Endodermal cell (in vitro differentiated cells): ENCODE measurements around the gene THAP9. TPM values are rescaled to one million over a fixed set of nuclear protein-coding genes. Genes with fewer than 3 reads are reported as not detected.
"Not testable (repeated sequence)": the region's sequence is repeated elsewhere in the genome, so short reads cannot be mapped to it uniquely, and the experiment has no call there.

ENCODE experiments used
- DNase-seq: peaks from one replicate; pipeline ENCODE4 v3.0.0-alpha.2; 2017
- H3K27ac ChIP-seq: 2 replicates; pipeline ENCODE4 v1.5.1; 2013; ENCODE audit warnings: mild to moderate bottlenecking, low read depth, low read length, moderate library complexity
- H3K27me3 ChIP-seq: 2 replicates; pipeline ENCODE4 v1.6.1; 2013; ENCODE audit warnings: mild to moderate bottlenecking, low read length, moderate library complexity; ENCODE audit not compliant: insufficient read depth, control insufficient read depth, poor library complexity, severe bottlenecking
- H3K36me3 ChIP-seq: 2 replicates; pipeline ENCODE4 v1.7.0; 2013; ENCODE audit warnings: mild to moderate bottlenecking, low read length, moderate library complexity; ENCODE audit not compliant: control insufficient read depth, insufficient read depth
- H3K4me1 ChIP-seq: one replicate; pipeline ENCODE4 v1.7.0; 2013; ENCODE audit warnings: low read length; ENCODE audit not compliant: control insufficient read depth, insufficient read depth
- H3K4me3 ChIP-seq: 2 replicates; pipeline ENCODE4 v1.5.1; 2013; ENCODE audit warnings: mild to moderate bottlenecking, low read length, moderate library complexity
- H3K9ac ChIP-seq: 2 replicates; pipeline ENCODE4 v1.6.1; 2013; ENCODE audit warnings: mild to moderate bottlenecking, low read length, moderate library complexity; ENCODE audit not compliant: poor library complexity, severe bottlenecking; ENCODE audit errors: extremely low read depth
- H3K9me3 ChIP-seq: 2 replicates; pipeline ENCODE4 v1.6.1; 2013; ENCODE audit warnings: mild to moderate bottlenecking, low read length, moderate library complexity; ENCODE audit not compliant: control insufficient read depth
- H3K27ac Mint-ChIP-seq: 2 replicates; pipeline ENCODE4 v1.8.0; 2020; ENCODE audit warnings: mixed read lengths
- H3K27me3 Mint-ChIP-seq: 2 replicates; pipeline ENCODE4 v1.8.0; 2021; ENCODE audit warnings: mild to moderate bottlenecking, mixed read lengths; ENCODE audit not compliant: insufficient read depth
- H3K36me3 Mint-ChIP-seq: 2 replicates; pipeline ENCODE4 v1.8.0; 2020; ENCODE audit warnings: low read depth, mixed read lengths
- H3K4me1 Mint-ChIP-seq: 2 replicates; pipeline ENCODE4 v1.8.0; 2020; ENCODE audit warnings: mixed read lengths
- H3K4me3 Mint-ChIP-seq: 2 replicates; pipeline ENCODE4 v1.8.0; 2020; ENCODE audit warnings: mild to moderate bottlenecking, moderate library complexity, mixed read lengths
- H3K9me3 Mint-ChIP-seq: 2 replicates; pipeline ENCODE4 v1.8.0; 2020; ENCODE audit warnings: mild to moderate bottlenecking, mixed read lengths
- WGBS, 2 experiments: methylation state at CpG; one replicate each; pipeline versions ENCODE4 v1.1.5 to v1.1.7; 2013; ENCODE audit warnings: missing lambda C conversion rate in 2 of 2, mixed read lengths in 1 of 2; ENCODE audit not compliant: insufficient coverage in 1 of 2, insufficient read length in 1 of 2; 5-methylcytosine and 5-hydroxymethylcytosine counted together
- total RNA-seq, 2 donors: library from RNA; stranded (reverse); fragmentation: NEBNext Ultra II Directional in 1 of 2; extraction: Animal tissue kit (Norgen Biotek cat#: 25700) in 1 of 2; gene quantifications; 2 replicates in 1 of 2; 3 replicates in 1 of 2; pipeline ENCODE4 v1.2.1, GENCODE V29; 2021
- TF ChIP-seq, protein P1 (sequence below): fragments of 200-600 bp; sonication (generic); conservative IDR thresholded peaks from 2 replicates; pipeline ENCODE4 v1.5.0; 2021; ENCODE audit warnings: antibody characterized with exemption, mild to moderate bottlenecking

The THAP9 gene
- total RNA-seq, 2 donors from 2014 or later, result 14.4 to 22.3 TPM

DNA sequence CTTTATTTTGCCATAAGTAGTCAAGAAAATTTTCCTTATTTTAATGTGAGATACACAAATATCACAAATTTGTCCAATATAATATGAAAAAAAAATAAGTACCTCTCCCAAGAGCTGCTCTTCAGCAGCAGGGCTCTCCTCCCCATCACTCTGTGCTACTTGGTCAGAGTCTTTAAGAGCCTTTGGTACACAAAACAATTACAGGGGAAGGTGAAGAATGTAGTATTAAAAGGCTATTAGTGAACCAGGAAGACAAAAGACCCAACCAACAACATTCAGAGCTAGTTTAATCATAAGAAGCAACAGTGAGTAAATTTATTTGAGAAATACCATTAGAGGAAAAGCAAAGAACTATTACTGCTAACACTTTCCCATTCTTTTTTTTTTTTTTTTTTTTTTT lies 39.0 kb upstream of the THAP9 start:
- no peak overlapping the region for H3K27ac Mint-ChIP-seq
- no peaks in the 10 kb centered on the region for H3K9me3 ChIP-seq
- H3K9ac ChIP-seq, result no peak overlapping the region
- H3K4me1 ChIP-seq, result no peaks in the 10 kb centered on the region
- H3K27me3 Mint-ChIP-seq, result no peaks in the 10 kb centered on the region
- TF ChIP-seq, protein P1, sequence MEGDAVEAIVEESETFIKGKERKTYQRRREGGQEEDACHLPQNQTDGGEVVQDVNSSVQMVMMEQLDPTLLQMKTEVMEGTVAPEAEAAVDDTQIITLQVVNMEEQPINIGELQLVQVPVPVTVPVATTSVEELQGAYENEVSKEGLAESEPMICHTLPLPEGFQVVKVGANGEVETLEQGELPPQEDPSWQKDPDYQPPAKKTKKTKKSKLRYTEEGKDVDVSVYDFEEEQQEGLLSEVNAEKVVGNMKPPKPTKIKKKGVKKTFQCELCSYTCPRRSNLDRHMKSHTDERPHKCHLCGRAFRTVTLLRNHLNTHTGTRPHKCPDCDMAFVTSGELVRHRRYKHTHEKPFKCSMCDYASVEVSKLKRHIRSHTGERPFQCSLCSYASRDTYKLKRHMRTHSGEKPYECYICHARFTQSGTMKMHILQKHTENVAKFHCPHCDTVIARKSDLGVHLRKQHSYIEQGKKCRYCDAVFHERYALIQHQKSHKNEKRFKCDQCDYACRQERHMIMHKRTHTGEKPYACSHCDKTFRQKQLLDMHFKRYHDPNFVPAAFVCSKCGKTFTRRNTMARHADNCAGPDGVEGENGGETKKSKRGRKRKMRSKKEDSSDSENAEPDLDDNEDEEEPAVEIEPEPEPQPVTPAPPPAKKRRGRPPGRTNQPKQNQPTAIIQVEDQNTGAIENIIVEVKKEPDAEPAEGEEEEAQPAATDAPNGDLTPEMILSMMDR, result no peak
- DNase-seq, result no peak
- no peaks in the 10 kb centered on the region for H3K4me1 Mint-ChIP-seq
- H3K4me3 Mint-ChIP-seq, result no peak overlapping the region
- H3K9me3 Mint-ChIP-seq, result no peaks in the 10 kb centered on the region
- H3K36me3 Mint-ChIP-seq, result peaks cover 58% of the 10 kb centered on the region
- H3K27ac ChIP-seq, result no peak overlapping the region
- H3K36me3 ChIP-seq, result peaks cover 88% of the 10 kb centered on the region
- no peaks in the 10 kb centered on the region for H3K27me3 ChIP-seq
- H3K4me3 ChIP-seq, result no peak overlapping the region

DNA sequence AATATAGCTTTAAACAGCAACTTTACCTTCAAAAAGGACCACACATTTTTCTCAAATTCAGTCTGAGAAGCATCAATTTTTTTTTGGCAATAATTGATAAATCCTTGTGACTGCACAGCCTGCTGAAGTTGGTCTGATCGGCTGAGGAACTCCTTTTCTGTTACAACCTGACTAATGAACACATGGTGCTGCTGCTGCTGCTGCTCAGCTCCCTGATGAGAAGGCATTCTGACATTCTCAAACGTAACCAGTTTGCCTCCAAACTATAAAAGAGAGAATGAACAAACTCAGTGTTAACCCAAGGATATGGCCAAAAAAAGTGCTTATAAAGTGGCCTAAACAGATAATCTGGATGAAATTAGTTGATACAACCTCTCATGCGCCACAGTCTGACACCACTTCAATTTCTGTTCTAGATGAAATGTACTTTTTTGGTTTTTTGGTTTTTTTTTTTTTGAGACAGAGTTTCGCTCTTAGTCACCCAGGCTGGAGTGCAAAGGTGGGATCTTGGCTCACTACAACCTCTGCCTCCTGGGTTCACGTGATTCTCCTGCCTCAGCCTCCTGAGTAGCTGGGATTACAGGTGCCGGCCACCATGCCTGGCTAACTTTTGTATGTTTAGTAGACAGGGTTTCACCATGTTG lies 36.1 kb upstream of the THAP9 start:
- no peaks in the 10 kb centered on the region for H3K4me1 ChIP-seq
- H3K9me3 ChIP-seq, result no peaks in the 10 kb centered on the region
- TF ChIP-seq, protein P1, result no peak
- no peak overlapping the region for H3K9ac ChIP-seq
- no peak overlapping the region for H3K27ac ChIP-seq
- H3K4me3 ChIP-seq, result no peak overlapping the region
- Mint-ChIP-seq H3K9me3 (no peaks in the 10 kb centered on the region), H3K36me3 (peaks cover 68% of the 10 kb centered on the region), H3K27ac (no peak overlapping the region), H3K4me3 (no peak overlapping the region), H3K4me1 (no peaks in the 10 kb centered on the region), H3K27me3 (no peaks in the 10 kb centered on the region)
- 89 to 94% methylated on average over 4 to 6 of the region's 6 CpGs for WGBS, 2 experiments
- DNase-seq, result no peak
- H3K36me3 ChIP-seq, result peaks cover 94% of the 10 kb centered on the region
- H3K27me3 ChIP-seq, result no peaks in the 10 kb centered on the region

DNA sequence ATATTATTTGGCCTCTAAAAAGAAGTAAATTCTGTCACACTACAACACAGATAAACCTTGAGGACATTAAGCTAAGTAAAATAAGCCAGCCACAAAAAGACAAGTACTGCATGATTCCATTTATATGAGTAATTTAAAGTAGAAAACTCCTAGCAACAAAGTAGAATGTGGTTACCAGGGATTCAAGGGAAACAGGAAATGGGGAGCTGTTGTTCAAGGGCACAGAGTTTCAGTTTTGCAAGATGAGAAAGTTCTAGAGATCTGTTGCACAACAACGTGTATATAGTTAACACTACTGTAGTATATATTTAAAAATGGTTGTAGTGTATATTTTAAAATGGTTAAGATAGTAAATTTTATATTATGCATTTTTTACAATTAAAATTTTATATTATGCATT lies 34.9 kb upstream of the THAP9 start:
- H3K4me3 ChIP-seq, result no peak overlapping the region
- no peak for DNase-seq
- H3K27me3 ChIP-seq, result no peaks in the 10 kb centered on the region
- WGBS, 2 experiments, result no CpG with 5 or more reads among the region's 1 CpG
- Mint-ChIP-seq H3K36me3 (peaks cover 77% of the 10 kb centered on the region), H3K4me3 (no peak overlapping the region), H3K27ac (no peak overlapping the region), H3K27me3 (no peaks in the 10 kb centered on the region), H3K9me3 (no peaks in the 10 kb centered on the region), H3K4me1 (no peaks in the 10 kb centered on the region)
- no peak overlapping the region for H3K9ac ChIP-seq
- TF ChIP-seq, protein P1, result no peak
- H3K4me1 ChIP-seq, result no peaks in the 10 kb centered on the region
- no peaks in the 10 kb centered on the region for H3K9me3 ChIP-seq
- H3K27ac ChIP-seq, result no peak overlapping the region
- peaks cover 96% of the 10 kb centered on the region for H3K36me3 ChIP-seq

DNA sequence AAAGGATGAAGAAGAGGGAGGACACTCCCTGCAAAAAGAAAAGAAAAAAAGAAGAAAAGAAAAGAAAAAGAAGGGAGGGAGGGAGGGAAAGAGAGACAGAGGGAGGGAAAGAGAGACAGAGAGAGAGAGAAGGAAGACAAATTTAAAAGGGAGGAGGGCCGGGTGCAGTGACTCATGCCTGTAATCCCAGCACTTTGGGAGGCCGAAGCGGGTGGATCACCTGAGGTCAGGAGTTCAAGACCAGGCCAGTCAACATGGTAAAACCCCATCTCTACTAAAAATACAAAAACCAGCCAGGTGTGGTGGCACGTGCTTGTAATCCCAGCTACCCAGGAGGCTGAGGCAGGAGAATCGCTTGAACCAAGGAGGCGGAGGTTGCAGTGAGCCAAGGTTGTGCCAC lies 34.5 kb upstream of the THAP9 start:
- DNase-seq, H3K4me3 Mint-ChIP-seq, H3K4me1 ChIP-seq, H3K27me3 ChIP-seq, H3K9me3 ChIP-seq, H3K27ac Mint-ChIP-seq, H3K9me3 Mint-ChIP-seq, H3K27ac ChIP-seq, H3K27me3 Mint-ChIP-seq, H3K9ac ChIP-seq, H3K4me1 Mint-ChIP-seq, H3K4me3 ChIP-seq: not testable (repeated sequence)
- H3K36me3 ChIP-seq, result peaks cover 96% of the 10 kb centered on the region
- WGBS, 2 experiments, result 85 to 96% methylated on average over 6 of the region's 6 CpGs
- peaks cover 78% of the 10 kb centered on the region for H3K36me3 Mint-ChIP-seq
